Adrenal gland (tissue), 12 donors: Measurements from ENCODE around the gene IRF4. TPM values are rescaled to one million over a fixed set of nuclear protein-coding genes. Genes with fewer than 3 reads are reported as not detected.
"Not testable (repeated sequence)": the region's sequence is repeated elsewhere in the genome, so short reads cannot be mapped to it uniquely, and the experiment has no call there.

Experiments
- DNase-seq, 7 donors: peaks; one replicate each; pipeline ENCODE4 v3.0.0-alpha.2; 2019 to 2020
- H3K27ac ChIP-seq, 5 donors: fragments of 200-600 bp; sonication (generic) in 4 of 5; 1 replicate in 3 of 5; 2 replicates in 2 of 5; pipeline versions ENCODE4 v1.5.1 to v1.8.0; 2016 to 2020; ENCODE audit warnings: mild to moderate bottlenecking in 1 of 5
- H3K27me3 ChIP-seq: fragments of 200-600 bp; 2 replicates; pipeline ENCODE4 v1.8.0; 2021
- H3K36me3 ChIP-seq, 2 donors: fragments of 200-600 bp; replicated peaks in 1 of 2; 1 replicate in 1 of 2; 2 replicates in 1 of 2; pipeline versions ENCODE4 v1.5.1 to v1.8.0; 2018 to 2022
- H3K4me1 ChIP-seq, 2 donors: fragments of 200-600 bp; replicated peaks in 1 of 2; 1 replicate in 1 of 2; 2 replicates in 1 of 2; pipeline versions ENCODE4 v1.5.1 to v1.8.0; 2018 to 2021
- H3K4me3 ChIP-seq, 4 donors: fragments of 200-600 bp; sonication (generic) in 3 of 4; one replicate each; pipeline ENCODE4 v1.5.1; 2016 to 2018
- H3K9me3 ChIP-seq, 3 donors: fragments of 200-600 bp; sonication (generic) in 1 of 3; replicated peaks in 1 of 3; 1 replicate in 2 of 3; 2 replicates in 1 of 3; pipeline versions ENCODE4 v1.5.1 to v1.8.0; 2016 to 2021
- POLR2A ChIP-seq, 2 donors: fragments of 450-650 bp; IDR thresholded peaks; one replicate each; pipeline ENCODE4 v1.6.1; 2017; ENCODE audit warnings: antibody characterized with exemption in 2 of 2, mild to moderate bottlenecking in 2 of 2, moderate library complexity in 1 of 2
- WGBS, 4 donors: extraction: QIAGEN DNeasy Blood & Tissue Kit in 2 of 4; methylation state at CpG; one replicate each; pipeline versions ENCODE4 v1.1.5 to v1.1.7; 2013 to 2017; 5-methylcytosine and 5-hydroxymethylcytosine counted together
- intact Hi-C, 2 donors: fragments of 100-400 bp; cut with DNase I; formaldehyde crosslinking; loops; one replicate each; pipeline versions ENCODE4 v1.14.1 to v1.15.0; 2022 to 2023
- polyA plus RNA-seq, 3 donors: library from polyadenylated mRNA; stranded (reverse); fragments of 200-250 nt in 2 of 3; fragments of 350-450 nt in 1 of 3; fragmentation: Illumina TruSeq in 1 of 3; extraction: RNeasy Lipid Tissue Mini Kit (QIAGEN cat#74804) in 1 of 3; gene quantifications; one replicate each; pipeline ENCODE4 v1.2.3, GENCODE V29; 2013 to 2014
- total RNA-seq, 9 donors: library from RNA; depleted of rRNA in 4 of 9; stranded (reverse); fragments of >200 nt in 4 of 9; fragments of 120-200 nt in 1 of 9; fragmentation: NEBNext Ultra II Directional in 1 of 9; extraction: Animal tissue kit (Norgen Biotek cat#: 25700) in 1 of 9; gene quantifications; one replicate each; pipeline versions ENCODE4 v1.1.0 to v1.2.4, GENCODE V29; 2013 to 2023
- TF ChIP-seq, protein P1 (sequence below), 6 experiments: fragments of 450-650 bp in 4 of 6; fragments of 200-600 bp in 2 of 6; sonication (generic) in 1 of 6; IDR thresholded peaks; 1 replicate in 5 of 6; 2 replicates in 1 of 6; pipeline versions ENCODE4 v1.5.1 to v1.8.0; 2016 to 2021; ENCODE audit warnings: antibody characterized with exemption in 6 of 6, mild to moderate bottlenecking in 2 of 6, moderate library complexity in 1 of 6
- donor health status: healthy with polysubstance abuse.
- donor health status: Bipolar disorder and iron deficiency.
- donor health status: DM: yes; HTN: yes; CAD: no.
- donor health status: DM: no; HTN: no; CAD: no.
- donor health status: DM: no; HTN: no; CAD: no.
- donor health status: DM: yes; HTN: yes; CAD: no.

The IRF4 gene
- total and polyA plus RNA-seq, 12 donors, result 0.06 to 1.5 (median 0.48) TPM; not detected in 1

DNA sequence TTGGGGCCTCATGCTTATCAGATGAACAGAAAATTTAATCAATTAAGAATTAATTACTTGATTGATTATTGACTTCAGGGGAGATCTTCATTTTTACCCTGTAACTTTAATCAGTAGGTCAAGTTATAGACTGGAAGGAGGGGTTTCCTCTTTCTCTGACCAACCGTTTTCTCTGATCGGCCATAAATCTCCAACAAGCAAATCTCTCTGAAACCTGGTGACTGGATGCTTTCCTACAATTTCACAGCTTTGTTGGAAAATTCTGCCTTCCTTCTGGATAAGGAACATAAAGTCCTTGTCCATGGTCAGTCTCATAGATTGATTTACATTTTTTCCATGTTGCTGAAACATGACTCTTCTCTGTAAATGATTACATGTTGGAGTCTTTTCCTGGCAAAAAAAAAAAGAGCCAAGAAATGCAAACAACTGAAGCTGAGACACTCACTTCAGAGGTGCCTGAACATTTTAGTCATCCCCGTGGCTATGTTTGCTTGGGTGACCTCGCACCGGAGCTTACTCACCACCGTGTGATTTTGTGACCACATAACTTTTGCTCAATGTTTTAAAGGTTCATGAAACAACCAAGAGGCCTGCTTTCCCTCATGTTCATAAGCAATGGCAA, 31.0 kb downstream of the IRF4 start:
- Histone ChIP-seq H3K9me3 (no peaks in the 10 kb centered on the region), H3K4me1 (no peaks in the 10 kb centered on the region), H3K4me3 (no peak overlapping the region), H3K36me3 (no peaks in the 10 kb centered on the region), H3K27ac (peak overlapping the region in 2 of 5 donors; percentile 55 to 58), H3K27me3 (no peaks in the 10 kb centered on the region)
- 35 to 57% (median 45%) methylated on average over 6 of the region's 6 CpGs for WGBS, 4 donors
- intact Hi-C loops, result no loop called here
- TF ChIP-seq, protein P1, sequence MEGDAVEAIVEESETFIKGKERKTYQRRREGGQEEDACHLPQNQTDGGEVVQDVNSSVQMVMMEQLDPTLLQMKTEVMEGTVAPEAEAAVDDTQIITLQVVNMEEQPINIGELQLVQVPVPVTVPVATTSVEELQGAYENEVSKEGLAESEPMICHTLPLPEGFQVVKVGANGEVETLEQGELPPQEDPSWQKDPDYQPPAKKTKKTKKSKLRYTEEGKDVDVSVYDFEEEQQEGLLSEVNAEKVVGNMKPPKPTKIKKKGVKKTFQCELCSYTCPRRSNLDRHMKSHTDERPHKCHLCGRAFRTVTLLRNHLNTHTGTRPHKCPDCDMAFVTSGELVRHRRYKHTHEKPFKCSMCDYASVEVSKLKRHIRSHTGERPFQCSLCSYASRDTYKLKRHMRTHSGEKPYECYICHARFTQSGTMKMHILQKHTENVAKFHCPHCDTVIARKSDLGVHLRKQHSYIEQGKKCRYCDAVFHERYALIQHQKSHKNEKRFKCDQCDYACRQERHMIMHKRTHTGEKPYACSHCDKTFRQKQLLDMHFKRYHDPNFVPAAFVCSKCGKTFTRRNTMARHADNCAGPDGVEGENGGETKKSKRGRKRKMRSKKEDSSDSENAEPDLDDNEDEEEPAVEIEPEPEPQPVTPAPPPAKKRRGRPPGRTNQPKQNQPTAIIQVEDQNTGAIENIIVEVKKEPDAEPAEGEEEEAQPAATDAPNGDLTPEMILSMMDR (IDR thresholded peaks at IDR 0.05), result no peak
- no peak for TF ChIP-seq POLR2A (IDR thresholded peaks at IDR 0.05)
- DNase-seq, result peak; percentile 53 to 83 (median 76)

DNA sequence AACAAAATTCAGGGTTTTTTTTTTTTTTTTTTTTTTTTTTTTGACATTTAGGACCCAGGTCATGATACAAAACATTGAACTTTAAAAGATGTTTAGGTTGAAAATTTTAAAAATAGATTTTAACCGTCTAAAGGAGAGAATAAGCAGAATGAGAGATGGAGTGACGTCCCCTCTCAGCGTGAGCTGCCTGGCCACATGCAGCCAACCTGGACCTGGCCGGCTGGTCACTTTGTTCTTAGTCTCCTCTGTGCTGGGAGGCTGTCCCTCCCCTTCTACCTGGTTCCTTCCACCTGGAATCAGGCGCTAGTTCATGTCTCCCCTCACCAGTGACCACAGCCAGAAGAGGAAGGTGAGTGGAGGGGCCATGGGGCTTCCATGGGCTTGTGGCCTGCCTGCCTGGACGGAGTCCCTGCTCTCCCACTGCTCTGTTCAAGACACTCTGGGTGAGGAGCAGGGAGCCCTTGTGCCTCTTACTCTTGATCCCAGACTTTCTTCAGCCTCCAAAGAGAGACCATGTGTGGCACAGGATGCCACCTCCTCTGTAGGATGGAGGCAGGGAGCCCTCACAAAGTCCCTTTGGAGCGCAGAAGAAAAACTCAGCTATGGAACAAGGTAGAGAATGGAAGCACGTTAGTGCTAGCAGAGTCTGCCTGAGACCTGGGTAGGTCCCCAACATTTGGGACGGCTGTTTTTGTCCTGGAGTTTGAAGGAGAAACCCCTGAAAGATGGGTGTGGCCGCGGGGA, 31.7 kb downstream of the IRF4 start:
- Histone ChIP-seq H3K4me3 (no peak overlapping the region), H3K27ac (peak overlapping the region in 2 of 5 donors; percentile 16 to 83), H3K9me3 (no peaks in the 10 kb centered on the region), H3K36me3 (no peaks in the 10 kb centered on the region), H3K27me3 (no peaks in the 10 kb centered on the region), H3K4me1 (no peaks in the 10 kb centered on the region)
- 93 to 94% (median 93%) methylated on average over 11 of the region's 11 CpGs for WGBS, 4 donors
- TF ChIP-seq, protein P1 (IDR thresholded peaks at IDR 0.05), result no peak
- no peak for TF ChIP-seq POLR2A (IDR thresholded peaks at IDR 0.05)
- DNase-seq, result no peak
- intact Hi-C loops, result no loop called here

DNA sequence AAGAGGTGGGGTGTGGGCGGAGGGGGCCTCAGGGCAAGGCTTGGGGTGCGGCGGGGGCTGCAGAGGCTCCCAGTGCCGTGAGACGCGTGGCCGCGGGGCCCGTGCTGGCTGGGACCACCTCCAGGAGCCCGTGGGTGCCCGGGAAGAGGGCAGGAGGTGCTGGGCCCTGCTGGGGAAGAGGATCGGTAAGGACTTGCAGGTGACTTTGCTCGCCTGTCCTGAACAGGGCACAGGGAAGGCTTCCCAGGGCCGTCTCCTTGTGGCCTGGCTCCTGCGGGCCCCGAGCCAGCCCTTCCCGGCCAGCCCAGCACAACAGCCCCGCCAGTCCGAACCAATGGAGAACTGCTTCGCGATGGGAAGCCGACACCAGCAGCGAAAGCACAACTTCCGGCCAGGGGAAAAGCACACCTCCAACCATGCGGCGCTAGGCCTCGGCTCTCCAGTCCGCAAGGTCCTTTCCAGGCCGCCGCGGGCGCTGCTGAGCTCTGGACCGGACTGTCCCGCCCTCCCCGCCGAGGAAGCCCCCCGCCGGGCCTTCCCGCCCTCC, 32.3 kb downstream of the IRF4 start:
- DNase-seq, result no peak
- Histone ChIP-seq H3K4me1 (no peaks in the 10 kb centered on the region), H3K36me3 (no peaks in the 10 kb centered on the region), H3K27ac (no peak overlapping the region), H3K9me3 (no peaks in the 10 kb centered on the region), H3K27me3 (no peaks in the 10 kb centered on the region), H3K4me3 (no peak overlapping the region)
- intact Hi-C loops, result no loop called here
- 91 to 98% (median 95%) methylated on average over 13 to 39 of the region's 39 CpGs for WGBS, 4 donors
- no peak for TF ChIP-seq POLR2A (IDR thresholded peaks at IDR 0.05)
- TF ChIP-seq, protein P1 (IDR thresholded peaks at IDR 0.05), result no peak

DNA sequence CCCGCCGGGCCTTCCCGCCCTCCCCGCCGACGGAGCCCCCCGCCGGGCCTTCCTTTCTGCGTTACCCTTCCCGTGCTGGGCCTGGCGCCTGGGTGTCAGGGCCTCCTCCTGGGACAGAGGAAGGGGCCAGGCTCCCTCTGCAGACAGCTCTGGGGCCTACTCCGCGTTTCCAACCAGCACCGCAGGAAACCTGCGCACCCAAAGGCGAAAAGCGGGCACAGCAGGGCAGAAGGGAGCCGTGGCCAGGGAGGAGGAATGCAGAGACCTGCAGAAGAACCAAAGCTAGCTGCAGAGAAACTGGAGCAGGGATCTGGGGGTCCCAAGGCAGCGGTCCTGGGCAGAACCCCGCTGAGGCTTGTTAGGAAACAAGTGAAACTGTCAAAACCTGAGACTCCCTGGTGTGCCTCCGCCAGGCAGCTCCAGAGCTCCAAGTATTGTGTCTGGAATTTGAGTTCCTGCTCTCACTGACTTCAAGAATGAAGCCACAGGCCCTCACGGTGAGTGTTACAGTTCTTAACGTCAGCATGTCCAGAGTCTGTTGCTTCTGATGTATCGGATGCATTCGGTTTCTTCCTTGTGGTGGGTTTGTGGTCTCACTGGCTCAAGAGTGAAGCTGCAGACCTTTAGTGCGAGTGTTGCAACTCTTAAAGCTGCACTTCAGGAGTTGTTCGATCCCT, 33.3 kb downstream of the IRF4 start:
- Histone ChIP-seq H3K27me3 (no peaks in the 10 kb centered on the region), H3K36me3 (no peaks in the 10 kb centered on the region), H3K27ac (no peak overlapping the region), H3K4me1 (no peaks in the 10 kb centered on the region), H3K4me3 (no peak overlapping the region), H3K9me3 (no peaks in the 10 kb centered on the region)
- intact Hi-C loops, result no loop called here
- DNase-seq, result peak in 1 of 7 donors; percentile 41
- TF ChIP-seq, protein P1 (IDR thresholded peaks at IDR 0.05), result no peak
- no peak for TF ChIP-seq POLR2A (IDR thresholded peaks at IDR 0.05)
- WGBS, 4 donors, result 91 to 95% (median 93%) methylated on average over 14 to 27 of the region's 27 CpGs

DNA sequence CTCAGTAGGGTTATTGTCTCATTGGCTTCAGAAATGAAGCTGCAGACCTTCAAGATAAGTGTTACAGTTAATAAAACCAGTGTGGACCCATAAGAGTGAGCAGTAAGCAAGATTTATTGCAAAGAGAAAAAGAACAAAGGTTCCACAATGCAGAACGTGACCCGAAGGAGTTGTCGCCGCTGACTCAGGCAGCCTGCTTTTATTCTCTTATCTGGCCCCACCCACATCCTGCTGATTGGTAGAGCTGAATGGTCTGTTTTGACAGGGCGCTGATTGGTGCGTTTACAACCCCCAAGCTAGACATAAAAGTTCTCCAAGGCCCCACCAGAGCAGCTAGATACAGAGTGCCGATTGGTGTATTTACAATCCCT, 33.9 kb downstream of the IRF4 start:
- H3K9me3 ChIP-seq, H3K27ac ChIP-seq, H3K27me3 ChIP-seq, H3K36me3 ChIP-seq, intact Hi-C loops, H3K4me3 ChIP-seq, DNase-seq, H3K4me1 ChIP-seq: not testable (repeated sequence)
- 58 to 81% (median 79%) methylated on average over 6 to 7 of the region's 7 CpGs for WGBS, 4 donors

DNA sequence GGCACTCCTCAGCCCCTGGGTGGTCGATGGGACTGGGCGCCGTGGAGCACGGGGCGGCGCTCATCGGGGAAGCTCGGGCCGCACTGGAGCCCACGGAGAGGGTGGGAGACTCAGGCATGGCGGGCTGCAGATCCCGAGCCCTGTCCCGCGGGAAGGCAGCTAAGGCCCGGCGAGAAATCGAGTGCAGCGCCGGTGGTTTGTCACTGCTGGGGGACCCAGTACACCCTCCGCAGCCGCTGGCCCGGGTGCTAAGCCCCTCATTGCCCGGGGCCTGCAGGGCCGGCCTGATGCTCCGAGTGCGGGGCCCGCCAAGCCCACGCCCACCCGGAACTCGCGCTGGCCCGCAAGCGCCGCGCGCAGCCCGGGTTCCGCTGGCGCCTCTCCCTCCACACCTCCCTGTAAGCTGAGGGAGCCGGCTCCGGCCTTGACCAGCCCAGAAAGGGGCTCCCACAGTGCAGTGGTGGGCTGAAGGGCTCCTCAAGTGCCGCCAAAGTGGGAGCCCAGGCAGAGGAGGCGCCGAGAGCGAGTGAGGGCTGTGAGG, 34.7 kb downstream of the IRF4 start:
- H3K4me3 ChIP-seq, intact Hi-C loops, H3K36me3 ChIP-seq, H3K27ac ChIP-seq, H3K4me1 ChIP-seq, H3K27me3 ChIP-seq, H3K9me3 ChIP-seq: not testable (repeated sequence)
- DNase-seq, result peak in 1 of 7 donors; percentile 13
- 90 to 100% (median 96%) methylated on average over 19 to 45 of the region's 45 CpGs for WGBS, 4 donors
